Measurements from ENCODE around the gene YPEL4. TPM values are rescaled to one million over a fixed set of nuclear protein-coding genes. Genes with fewer than 3 reads are reported as not detected.

The YPEL4 gene
- total RNA-seq, 1 experiment from 2014 or later: not detected

- no peak overlapping the region for H3K4me3 ChIP-seq (ENCODE audit: low read depth, low read length, poor library complexity, severe bottlenecking)
- no peaks in the 10 kb centered on the region for H3K9me3 ChIP-seq (ENCODE audit: low read depth, low read length, poor library complexity, severe bottlenecking)
- TF ChIP-seq CTCF (conservative IDR thresholded peaks at IDR 0.05; ENCODE audit: low read depth, low read length) (0 out of 2 replicates have a peak, but pooled peaks have one; percentile 16), EZH2 (IDR thresholded peaks at IDR 0.05; ENCODE audit: borderline replicate concordance, low read depth, low read length, poor library complexity, severe bottlenecking) (no peak)
- no peaks in the 10 kb centered on the region for H3K27me3 ChIP-seq (replicated peaks; ENCODE audit: insufficient read depth, low read depth, low read length, poor library complexity)
- ChIA-PET CTCF (no interaction called here), POLR2A (ENCODE audit: low non-redundant PET) (no interaction called here)
- H3K36me3 ChIP-seq (ENCODE audit: insufficient read depth, low read length, poor library complexity, severe bottlenecking): peaks cover 26% of the 10 kb centered on the region
- intact Hi-C loops (cut with micrococcal nuclease; ENCODE audit: unreplicated experiment): no loop called here
- no peak overlapping the region for H3K27ac ChIP-seq (ENCODE audit: low read depth, low read length, poor library complexity, severe bottlenecking)
- no TSS peak for BruUV-seq (replicated peaks)
- no peak for DNase-seq (ENCODE audit: low spot score)
- H3K4me1 ChIP-seq (ENCODE audit: insufficient read depth, low read length, poor library complexity, severe bottlenecking): peaks cover 4% of the 10 kb centered on the region
Observed at GRCh38 chr11:57662893-57663292, 13.2 kb upstream of the YPEL4 start.

- intact Hi-C loops (cut with micrococcal nuclease; ENCODE audit: unreplicated experiment): no loop called here
- peaks cover 26% of the 10 kb centered on the region for H3K36me3 ChIP-seq (ENCODE audit: insufficient read depth, low read length, poor library complexity, severe bottlenecking)
- no peaks in the 10 kb centered on the region for H3K9me3 ChIP-seq (ENCODE audit: low read depth, low read length, poor library complexity, severe bottlenecking)
- ChIA-PET CTCF (no interaction called here), POLR2A (ENCODE audit: low non-redundant PET) (no interaction called here)
- DNase-seq (ENCODE audit: low spot score): no peak
- TF ChIP-seq EZH2 (IDR thresholded peaks at IDR 0.05; ENCODE audit: borderline replicate concordance, low read depth, low read length, poor library complexity, severe bottlenecking): no peak
- no peak for TF ChIP-seq CTCF (conservative IDR thresholded peaks at IDR 0.05; ENCODE audit: low read depth, low read length)
- H3K4me3 ChIP-seq (ENCODE audit: low read depth, low read length, poor library complexity, severe bottlenecking): no peak overlapping the region
- H3K27ac ChIP-seq (ENCODE audit: low read depth, low read length, poor library complexity, severe bottlenecking): no peak overlapping the region
- H3K4me1 ChIP-seq (ENCODE audit: insufficient read depth, low read length, poor library complexity, severe bottlenecking): no peaks in the 10 kb centered on the region
- no TSS peak for BruUV-seq (replicated peaks)
- no peaks in the 10 kb centered on the region for H3K27me3 ChIP-seq (replicated peaks; ENCODE audit: insufficient read depth, low read depth, low read length, poor library complexity)
Observed at GRCh38 chr11:57659669-57660068, 10.0 kb upstream of the YPEL4 start.

GRCh38 chr11:57658023-57658361 lies 8.3 kb upstream of the YPEL4 start:
- Histone ChIP-seq H3K27me3 (replicated peaks; ENCODE audit: insufficient read depth, low read depth, low read length, poor library complexity) (no peaks in the 10 kb centered on the region), H3K9me3 (ENCODE audit: low read depth, low read length, poor library complexity, severe bottlenecking) (no peaks in the 10 kb centered on the region), H3K27ac (ENCODE audit: low read depth, low read length, poor library complexity, severe bottlenecking) (peak overlapping the region; percentile 62), H3K36me3 (ENCODE audit: insufficient read depth, low read length, poor library complexity, severe bottlenecking) (peaks cover 26% of the 10 kb centered on the region), H3K4me3 (ENCODE audit: low read depth, low read length, poor library complexity, severe bottlenecking) (peak overlapping the region; percentile 63), H3K4me1 (ENCODE audit: insufficient read depth, low read length, poor library complexity, severe bottlenecking) (no peaks in the 10 kb centered on the region)
- no peak for DNase-seq (ENCODE audit: low spot score)
- TSS peak; percentile 88 for BruUV-seq (replicated peaks)
- intact Hi-C loops (cut with micrococcal nuclease; ENCODE audit: unreplicated experiment): no loop called here
- ChIA-PET POLR2A (ENCODE audit: low non-redundant PET) (no interaction called here), CTCF (no interaction called here)
- TF ChIP-seq EZH2 (IDR thresholded peaks at IDR 0.05; ENCODE audit: borderline replicate concordance, low read depth, low read length, poor library complexity, severe bottlenecking): no peak
- TF ChIP-seq CTCF (conservative IDR thresholded peaks at IDR 0.05; ENCODE audit: low read depth, low read length): no peak
